Esophagus squamous epithelium (tissue), 5 donors: Measurements from ENCODE around the gene HOXC10. TPM values are rescaled to one million over a fixed set of nuclear protein-coding genes. Genes with fewer than 3 reads are reported as not detected.

ENCODE experiments used
- DNase-seq: peaks from one replicate; lab custom pipeline; 2025; lab: John Stamatoyannopoulos, UW
- H3K27ac ChIP-seq, 4 donors: fragments of 200-600 bp; sonication (generic); one replicate each; pipeline ENCODE4 v1.5.1; 2016 to 2019; ENCODE audit warnings: mild to moderate bottlenecking in 1 of 4
- H3K27me3 ChIP-seq, 4 donors: fragments of 200-600 bp; sonication (generic); 1 replicate in 3 of 4; 2 replicates in 1 of 4; pipeline versions ENCODE4 v1.5.1 to v1.6.0; 2017 to 2021; ENCODE audit warnings: antibody characterized with exemption in 1 of 4
- H3K36me3 ChIP-seq, 3 donors: fragments of 200-600 bp; sonication (generic); one replicate each; pipeline ENCODE4 v1.5.1; 2016 to 2019
- H3K4me1 ChIP-seq, 3 donors: fragments of 200-600 bp; sonication (generic); one replicate each; pipeline ENCODE4 v1.5.1; 2017 to 2019
- H3K4me3 ChIP-seq, 4 donors: fragments of 200-600 bp; sonication (generic); 1 replicate in 3 of 4; 2 replicates in 1 of 4; pipeline ENCODE4 v1.5.1; 2016 to 2019; ENCODE audit warnings: mild to moderate bottlenecking in 2 of 4, moderate library complexity in 1 of 4
- H3K9me3 ChIP-seq, 3 donors: fragments of 200-600 bp; sonication (generic); one replicate each; pipeline ENCODE4 v1.5.1; 2016 to 2019
- CTCF ChIP-seq, 6 experiments: fragments of 450-650 bp in 4 of 6; fragments of 200-600 bp in 2 of 6; sonication (generic) in 2 of 6; IDR thresholded peaks; one replicate each; pipeline ENCODE4 v1.5.1; 2016 to 2019; ENCODE audit warnings: antibody characterized with exemption in 6 of 6, mild to moderate bottlenecking in 4 of 6, moderate library complexity in 4 of 6
- POLR2A ChIP-seq, 4 donors: fragments of 450-650 bp; IDR thresholded peaks; one replicate each; pipeline ENCODE4 v1.6.1; 2017; ENCODE audit warnings: antibody characterized with exemption in 4 of 4, mild to moderate bottlenecking in 4 of 4, moderate library complexity in 3 of 4
- WGBS, 2 donors: methylation state at CpG; one replicate each; pipeline ENCODE4 v1.1.5; 2018; 5-methylcytosine and 5-hydroxymethylcytosine counted together
- intact Hi-C: fragments of 100-400 bp; cut with DNase I; formaldehyde crosslinking; loops from one replicate; pipeline ENCODE4 v1.15.0; 2022
- total RNA-seq, 4 donors: library from RNA; depleted of rRNA; stranded (reverse); fragments of >200 nt; gene quantifications; one replicate each; pipeline ENCODE4 v1.1.0, GENCODE V29; 2016
- donor health status: DM: yes; HTN: yes; CAD: no.

HOXC10 gene
- total RNA-seq, 4 donors from 2014 or later = 0.31 to 1.3 TPM; not detected in 2

GRCh38 chr12:54019924-54020590 is 35.1 kb downstream of the HOXC10 start:
- Histone ChIP-seq H3K36me3 (no peaks in the 10 kb centered on the region), H3K27ac (peak overlapping the region in 1 of 4 donors; percentile 22), H3K4me3 (peak overlapping the region in 1 of 4 donors; percentile 10), H3K4me1 (peaks cover 3 to 48% (median 8%) of the 10 kb centered on the region in 3 donors), H3K27me3 (peaks cover 7 to 100% (median 19%) of the 10 kb centered on the region in 4 donors), H3K9me3 (no peaks in the 10 kb centered on the region)
- 52 to 66% methylated on average over 9 to 10 of the region's 10 CpGs for WGBS, 2 donors
- intact Hi-C loops = no loop called here
- TF ChIP-seq CTCF (IDR thresholded peaks at IDR 0.05) = no peak
- no peak for DNase-seq

GRCh38 chr12:54020591-54021405 is 35.9 kb downstream of the HOXC10 start:
- Histone ChIP-seq H3K4me3 (no peak overlapping the region), H3K27me3 (peaks cover 4 to 100% (median 15%) of the 10 kb centered on the region in 4 donors), H3K4me1 (peaks cover 3 to 48% (median 8%) of the 10 kb centered on the region in 3 donors), H3K9me3 (no peaks in the 10 kb centered on the region), H3K27ac (no peak overlapping the region), H3K36me3 (no peaks in the 10 kb centered on the region)
- WGBS, 2 donors = 65 to 73% methylated on average over 14 of the region's 23 CpGs
- TF ChIP-seq POLR2A (IDR thresholded peaks at IDR 0.05) (no peak), CTCF (IDR thresholded peaks at IDR 0.05) (no peak)
- intact Hi-C loops = no loop called here
- no peak for DNase-seq

GRCh38 chr12:54021432-54022013 is 36.6 kb downstream of the HOXC10 start:
- Histone ChIP-seq H3K36me3 (no peaks in the 10 kb centered on the region), H3K9me3 (no peaks in the 10 kb centered on the region), H3K4me3 (peak overlapping the region in 2 of 4 donors; percentile 5 to 35), H3K27ac (no peak overlapping the region), H3K27me3 (peaks cover 0 to 100% (median 14%) of the 10 kb centered on the region in 4 donors), H3K4me1 (peaks cover 3 to 44% (median 5%) of the 10 kb centered on the region in 3 donors)
- intact Hi-C loops = no loop called here
- 9 to 27% methylated on average over 8 to 15 of the region's 16 CpGs for whole genome bisulfite sequencing, 2 donors
- TF ChIP-seq POLR2A (IDR thresholded peaks at IDR 0.05) = no peak
- peak in 2 of 6 experiments; percentile 8 to 30 for TF ChIP-seq CTCF (IDR thresholded peaks at IDR 0.05)
- DNase-seq = no peak

GRCh38 chr12:54022960-54023884 is 38.3 kb downstream of the HOXC10 start:
- no peak for TF ChIP-seq POLR2A (IDR thresholded peaks at IDR 0.05)
- TF ChIP-seq CTCF (IDR thresholded peaks at IDR 0.05) = no peak
- peaks cover 0 to 100% (median 20%) of the 10 kb centered on the region in 4 donors for H3K27me3 ChIP-seq
- intact Hi-C loops = no loop called here
- H3K9me3 ChIP-seq = no peaks in the 10 kb centered on the region
- H3K4me3 ChIP-seq = no peak overlapping the region
- peaks cover 0 to 33% (median 0%) of the 10 kb centered on the region in 3 donors for H3K4me1 ChIP-seq
- WGBS, 2 donors = 48 to 64% methylated on average over 8 of the region's 8 CpGs
- DNase-seq = no peak
- H3K27ac ChIP-seq = no peak overlapping the region
- no peaks in the 10 kb centered on the region for H3K36me3 ChIP-seq
